KMS-11 (cell line): ENCODE results near the gene CEP170B.

Experiments used
- H2AFZ ChIP-seq: fragments of 200-600 bp; sonication (generic); 2 replicates; pipeline ENCODE4 v1.6.1; 2016; ENCODE audit warnings: antibody characterized with exemption, mixed run types, low read depth
- H3K27ac ChIP-seq: fragments of 200-600 bp; sonication (generic); 2 replicates; pipeline ENCODE4 v1.6.1; 2016; ENCODE audit warnings: mild to moderate bottlenecking, mixed run types
- H3K27me3 ChIP-seq: fragments of 200-600 bp; sonication (generic); 2 replicates; pipeline ENCODE4 v1.6.1; 2017; ENCODE audit warnings: mild to moderate bottlenecking, low read depth, mixed run types, moderate library complexity; ENCODE audit not compliant: insufficient read depth
- H3K36me3 ChIP-seq: fragments of 200-600 bp; sonication (generic); 2 replicates; pipeline ENCODE4 v1.6.1; 2017; ENCODE audit warnings: mild to moderate bottlenecking, mixed run types; ENCODE audit not compliant: insufficient read depth
- H3K4me1 ChIP-seq: fragments of 200-600 bp; sonication (generic); 2 replicates; pipeline ENCODE4 v1.6.1; 2016; ENCODE audit warnings: mild to moderate bottlenecking, low read depth, mixed run types; ENCODE audit not compliant: poor library complexity, severe bottlenecking
- H3K4me2 ChIP-seq: fragments of 200-600 bp; sonication (generic); 2 replicates; pipeline ENCODE4 v1.7.0; 2016; ENCODE audit warnings: mild to moderate bottlenecking, mixed run types
- H3K4me3 ChIP-seq: fragments of 200-600 bp; sonication (generic); IDR thresholded peaks from 2 replicates; pipeline ENCODE4 v1.6.1; 2017; ENCODE audit warnings: low read depth, low read length, mixed read lengths; ENCODE audit not compliant: insufficient read depth
- H3K79me2 ChIP-seq: fragments of 200-600 bp; sonication (generic); 2 replicates; pipeline ENCODE4 v1.6.1; 2016; ENCODE audit warnings: low read depth, mixed run types; ENCODE audit not compliant: insufficient read depth
- H3K9ac ChIP-seq: fragments of 200-600 bp; sonication (generic); 2 replicates; pipeline ENCODE4 v1.6.1; 2016; ENCODE audit warnings: mild to moderate bottlenecking, mixed run types
- H4K20me1 ChIP-seq: fragments of 200-600 bp; sonication (generic); 2 replicates; pipeline ENCODE4 v1.6.1; 2016; ENCODE audit warnings: mild to moderate bottlenecking, mixed run types; ENCODE audit not compliant: insufficient read depth
- TF ChIP-seq, protein P1 (sequence below): fragments of 200-600 bp; sonication (generic); conservative IDR thresholded peaks from 2 replicates; pipeline ENCODE4 v1.6.1; 2017; ENCODE audit warnings: low read depth, mild to moderate bottlenecking, antibody characterized with exemption, low read length, moderate library complexity, mixed read lengths

CEP170B gene

DNA sequence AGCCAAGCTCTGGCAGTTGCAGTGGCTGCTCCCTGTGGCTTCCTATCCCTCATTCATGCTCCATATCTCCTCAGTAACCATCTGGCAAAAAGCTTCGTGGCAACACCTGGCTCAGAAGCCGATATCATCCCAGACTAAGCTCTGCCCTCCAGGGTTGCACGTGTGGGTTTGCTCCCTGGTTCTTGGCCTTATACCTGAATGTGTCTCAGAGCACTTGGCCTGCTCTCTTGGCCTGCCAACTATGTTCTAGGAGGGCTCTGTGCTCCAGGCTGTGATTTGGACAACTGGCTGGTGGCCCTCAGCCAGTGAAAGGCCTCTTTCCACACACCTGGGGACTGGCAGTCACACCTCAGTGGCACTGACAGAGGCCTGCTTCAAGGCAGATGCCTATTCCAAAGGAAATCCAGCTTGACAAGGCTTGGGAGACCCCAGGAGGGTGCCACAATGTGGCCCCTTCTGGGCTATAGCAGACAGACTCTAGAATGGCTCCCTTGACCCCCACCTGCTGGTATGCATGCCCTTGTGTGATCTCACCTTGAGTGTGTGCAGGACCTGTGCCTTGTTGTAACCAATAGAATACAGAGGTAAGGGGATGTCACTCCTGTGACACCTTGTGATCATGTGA, 70.1 kb downstream of the CEP170B start:
- Histone ChIP-seq H3K27me3 (peaks cover 12% of the 10 kb centered on the region; the same call in 1 of the 2 replicates), H3K9ac (no peak overlapping the region), H3K27ac (no peak overlapping the region), H4K20me1 (no peaks in the 10 kb centered on the region), H3K4me1 (no peaks in the 10 kb centered on the region), H3K4me3 (no peak overlapping the region), H3K4me2 (no peak overlapping the region), H3K79me2 (no peaks in the 10 kb centered on the region), H3K36me3 (no peaks in the 10 kb centered on the region), H2AFZ (no peak overlapping the region)
- TF ChIP-seq, protein P1, sequence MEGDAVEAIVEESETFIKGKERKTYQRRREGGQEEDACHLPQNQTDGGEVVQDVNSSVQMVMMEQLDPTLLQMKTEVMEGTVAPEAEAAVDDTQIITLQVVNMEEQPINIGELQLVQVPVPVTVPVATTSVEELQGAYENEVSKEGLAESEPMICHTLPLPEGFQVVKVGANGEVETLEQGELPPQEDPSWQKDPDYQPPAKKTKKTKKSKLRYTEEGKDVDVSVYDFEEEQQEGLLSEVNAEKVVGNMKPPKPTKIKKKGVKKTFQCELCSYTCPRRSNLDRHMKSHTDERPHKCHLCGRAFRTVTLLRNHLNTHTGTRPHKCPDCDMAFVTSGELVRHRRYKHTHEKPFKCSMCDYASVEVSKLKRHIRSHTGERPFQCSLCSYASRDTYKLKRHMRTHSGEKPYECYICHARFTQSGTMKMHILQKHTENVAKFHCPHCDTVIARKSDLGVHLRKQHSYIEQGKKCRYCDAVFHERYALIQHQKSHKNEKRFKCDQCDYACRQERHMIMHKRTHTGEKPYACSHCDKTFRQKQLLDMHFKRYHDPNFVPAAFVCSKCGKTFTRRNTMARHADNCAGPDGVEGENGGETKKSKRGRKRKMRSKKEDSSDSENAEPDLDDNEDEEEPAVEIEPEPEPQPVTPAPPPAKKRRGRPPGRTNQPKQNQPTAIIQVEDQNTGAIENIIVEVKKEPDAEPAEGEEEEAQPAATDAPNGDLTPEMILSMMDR: no peak

DNA sequence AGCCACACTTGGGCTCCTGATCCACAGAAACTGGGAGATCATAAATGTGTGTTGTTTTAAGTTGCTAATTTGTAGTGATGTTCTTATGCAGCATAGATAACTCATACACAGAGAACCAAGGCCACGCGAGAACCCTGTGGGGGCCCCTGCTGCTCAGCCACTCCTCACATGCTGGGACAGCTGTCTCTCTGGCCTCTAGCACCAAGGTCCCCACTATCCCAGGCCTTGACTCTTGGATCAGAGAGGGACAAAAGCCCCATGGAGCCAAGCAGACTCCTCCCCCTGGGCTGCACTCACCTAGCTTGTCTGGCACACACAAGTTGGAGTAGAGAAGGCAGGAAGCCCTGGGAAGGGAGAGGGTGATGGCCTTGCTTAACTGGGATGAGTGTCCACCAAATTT, 70.9 kb downstream of the CEP170B start:
- Histone ChIP-seq H3K4me1 (no peaks in the 10 kb centered on the region), H3K27me3 (peaks cover 12% of the 10 kb centered on the region; the same call in 1 of the 2 replicates)

DNA sequence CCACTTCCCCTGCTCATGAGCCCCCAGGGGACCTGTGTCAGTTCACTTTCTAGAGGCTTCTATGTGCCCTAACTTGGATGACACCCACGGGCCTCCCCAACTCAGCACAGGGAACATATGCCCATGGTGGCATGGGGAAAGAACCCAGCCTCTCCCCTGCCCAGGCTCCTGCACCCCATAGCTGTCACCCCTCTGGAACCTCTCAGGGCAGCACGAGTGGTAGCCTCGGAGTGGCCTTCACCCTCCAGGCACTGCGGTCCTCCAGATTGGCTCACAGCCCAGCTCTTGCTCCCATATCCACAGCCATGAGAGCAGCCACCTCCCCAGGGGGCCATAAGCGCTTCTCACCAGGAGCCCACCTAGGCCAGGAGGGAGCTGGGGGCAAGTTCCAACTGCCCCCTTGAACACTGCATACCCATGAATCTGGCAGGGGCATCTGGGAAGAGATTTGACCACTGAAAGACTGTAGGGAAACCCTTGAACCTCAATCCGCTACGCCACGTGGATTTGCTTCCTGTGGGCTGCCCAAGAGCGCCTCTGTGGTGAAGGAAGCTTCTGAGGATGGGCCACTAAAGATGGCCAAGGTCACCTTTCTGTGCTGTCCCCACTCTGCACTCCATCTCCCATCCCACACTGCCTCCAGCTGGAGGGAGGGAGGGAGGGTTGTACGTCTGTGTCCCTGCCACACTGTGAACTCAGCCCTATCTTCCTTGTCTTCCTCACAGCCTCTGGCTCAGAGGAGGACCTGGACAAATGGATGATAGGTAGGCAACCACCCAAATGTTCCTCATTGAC, 71.5 kb downstream of the CEP170B start:
- Histone ChIP-seq H3K4me1 (no peaks in the 10 kb centered on the region), H3K79me2 (no peaks in the 10 kb centered on the region), H3K27ac (no peak overlapping the region), H3K9ac (no peak overlapping the region), H3K27me3 (peaks cover 12% of the 10 kb centered on the region; the same call in 1 of the 2 replicates), H3K4me2 (no peak overlapping the region), H2AFZ (no peak overlapping the region), H4K20me1 (no peaks in the 10 kb centered on the region), H3K4me3 (no peak overlapping the region), H3K36me3 (no peaks in the 10 kb centered on the region)
- TF ChIP-seq, protein P1: no peak

More for the DNA sequence above, 70.9 kb downstream of the CEP170B start:
- no peak overlapping the region for H3K27ac ChIP-seq
- H3K79me2 ChIP-seq: no peaks in the 10 kb centered on the region
- no peaks in the 10 kb centered on the region for H3K36me3 ChIP-seq
- TF ChIP-seq, protein P1: no peak
- H3K9ac ChIP-seq: no peak overlapping the region
- no peaks in the 10 kb centered on the region for H4K20me1 ChIP-seq
- H2AFZ ChIP-seq: no peak overlapping the region
- no peak overlapping the region for H3K4me3 ChIP-seq
- no peak overlapping the region for H3K4me2 ChIP-seq

DNA sequence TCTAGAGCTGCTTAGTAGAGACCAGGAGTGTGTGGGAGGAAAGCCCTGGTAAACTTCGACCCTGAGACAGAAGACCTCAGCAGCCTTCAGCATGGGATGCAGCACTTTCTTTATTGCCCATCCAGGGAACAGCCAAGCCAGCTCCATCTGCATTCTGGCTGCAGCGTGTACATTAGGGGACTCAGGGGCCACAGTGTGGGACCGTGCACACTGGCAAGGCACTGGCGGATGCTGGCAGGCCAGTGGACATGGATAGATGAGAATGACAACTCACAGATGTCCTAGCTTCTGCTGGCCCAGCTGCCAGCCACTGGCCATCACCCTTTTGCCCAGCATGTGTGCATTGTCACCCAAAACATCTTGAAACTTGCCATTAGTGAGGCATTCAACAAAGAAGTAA, 72.1 kb downstream of the CEP170B start:
- no peaks in the 10 kb centered on the region for H4K20me1 ChIP-seq
- TF ChIP-seq, protein P1: no peak
- H3K9ac ChIP-seq: no peak overlapping the region
- H3K79me2 ChIP-seq: no peaks in the 10 kb centered on the region
- H3K4me2 ChIP-seq: no peak overlapping the region
- no peak overlapping the region for H3K27ac ChIP-seq
- no peak overlapping the region for H3K4me3 ChIP-seq
- H3K27me3 ChIP-seq: peaks cover 12% of the 10 kb centered on the region; the same call in 1 of the 2 replicates
- H3K4me1 ChIP-seq: no peaks in the 10 kb centered on the region
- no peak overlapping the region for H2AFZ ChIP-seq
- H3K36me3 ChIP-seq: no peaks in the 10 kb centered on the region
